BE2C (cell line): ENCODE results near the gene STXBP1.

ENCODE experiments used
- DNase-seq: peaks from one replicate; pipeline ENCODE4 v3.0.0-alpha.2; 2020
- H3K27me3 ChIP-seq: fragments of 250-450 bp; sonication (Bioruptor Pico); 2 replicates; pipeline ENCODE4 v1.5.1; 2020; ENCODE audit warnings: mild to moderate bottlenecking
- H3K36me3 ChIP-seq: fragments of 250-450 bp; sonication (Bioruptor Pico); 2 replicates; pipeline ENCODE4 v1.5.1; 2020; ENCODE audit warnings: mild to moderate bottlenecking
- H3K4me1 ChIP-seq: fragments of 250-450 bp; sonication (Bioruptor Pico); 2 replicates; pipeline ENCODE4 v1.5.1; 2020
- H3K4me3 ChIP-seq: 2 replicates; pipeline ENCODE4 v1.5.1; 2011; ENCODE audit warnings: low read depth, low read length
- H3K9me3 ChIP-seq: fragments of 250-450 bp; sonication (Bioruptor Pico); 2 replicates; pipeline ENCODE4 v1.5.1; 2020
- CTCF ChIP-seq: IDR thresholded peaks from 2 replicates; pipeline ENCODE4 v1.5.1; 2012; ENCODE audit warnings: mild to moderate bottlenecking, low read depth, low read length

The STXBP1 gene

GRCh38 chr9:127703289-127703946, 91.3 kb downstream of the STXBP1 start:
- TF ChIP-seq CTCF: no peak
- H3K4me1 ChIP-seq: peaks cover 16% of the 10 kb centered on the region

GRCh38 chr9:127705577-127706379, 93.7 kb downstream of the STXBP1 start:
- no peak for DNase-seq
- H3K27me3 ChIP-seq: no peaks in the 10 kb centered on the region
- no peaks in the 10 kb centered on the region; the same call in 1 of the 2 replicates for H3K36me3 ChIP-seq
- H3K9me3 ChIP-seq: peaks cover 8% of the 10 kb centered on the region; the same call in 1 of the 2 replicates
- TF ChIP-seq CTCF: no peak
- peaks cover 9% of the 10 kb centered on the region for H3K4me1 ChIP-seq
- no peak overlapping the region for H3K4me3 ChIP-seq

More at GRCh38 chr9:127703289-127703946, 91.3 kb downstream of the STXBP1 start:
- Histone ChIP-seq H3K27me3 (no peaks in the 10 kb centered on the region), H3K4me3 (no peak overlapping the region), H3K9me3 (peaks cover under 1% of the 10 kb centered on the region; the same call in 1 of the 2 replicates), H3K36me3 (no peaks in the 10 kb centered on the region)
- no peak for DNase-seq

DNA sequence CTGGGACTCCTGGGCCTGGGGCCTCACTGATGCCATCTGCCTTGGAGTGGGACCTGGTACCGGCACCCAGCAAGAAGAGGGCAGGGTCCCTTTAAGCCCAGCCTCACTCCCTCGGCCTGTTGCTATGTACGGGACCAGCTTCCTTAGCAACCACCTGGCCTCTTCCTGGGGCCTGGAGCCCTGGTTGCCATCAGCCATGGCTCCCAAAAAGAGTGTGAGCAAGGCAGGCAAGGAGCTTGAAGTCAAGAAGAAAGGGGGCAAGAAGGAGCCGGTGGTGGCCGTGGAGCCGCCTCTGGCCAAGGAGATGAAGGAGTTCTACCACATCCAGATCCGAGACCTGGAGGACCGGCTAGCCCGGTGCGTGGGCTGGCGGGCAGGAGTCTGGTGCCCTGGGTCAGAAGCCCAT, 94.8 kb downstream of the STXBP1 start, which contains the start of gene CFAP157:
Gene CFAP157 (plus strand): TSS at position 153 of the 406 bp plus-strand sequence. CDS start 44 bp downstream, at position 197.
- TF ChIP-seq CTCF: no peak
- DNase-seq: no peak
- no peaks in the 10 kb centered on the region for H3K27me3 ChIP-seq
- no peaks in the 10 kb centered on the region; the same call in 1 of the 2 replicates for H3K36me3 ChIP-seq
- H3K9me3 ChIP-seq: peaks cover 8% of the 10 kb centered on the region; the same call in 1 of the 2 replicates
- H3K4me1 ChIP-seq: peaks cover 5% of the 10 kb centered on the region; the same call in 1 of the 2 replicates
- H3K4me3 ChIP-seq: no peak within 1 kb of the TSS

DNA sequence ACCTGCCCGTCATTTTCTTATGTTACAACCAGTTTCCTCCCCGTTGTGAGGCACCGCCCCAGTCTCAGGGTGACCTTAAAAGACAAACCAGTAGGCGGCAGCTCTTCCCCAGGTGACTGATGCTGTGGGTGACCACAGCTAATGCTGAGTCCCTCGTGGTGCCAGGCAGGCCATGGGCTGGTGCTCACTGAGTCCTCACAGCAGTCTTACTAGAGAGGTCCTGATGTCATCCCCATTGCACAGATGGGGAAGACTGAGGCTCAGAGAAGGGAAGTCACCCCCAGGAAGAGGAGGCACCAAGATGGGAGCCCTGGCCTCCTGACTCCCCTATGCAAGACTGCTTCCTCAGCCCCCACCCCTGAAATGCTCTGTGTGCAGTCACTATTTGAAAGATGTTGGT, 95.7 kb downstream of the STXBP1 start:
- 0 out of 2 replicates have a peak, but pooled peaks have one; percentile 5 for TF ChIP-seq CTCF
- no peak for DNase-seq
- Histone ChIP-seq H3K4me1 (peaks cover 5% of the 10 kb centered on the region; the same call in 1 of the 2 replicates), H3K27me3 (no peaks in the 10 kb centered on the region), H3K36me3 (no peaks in the 10 kb centered on the region; the same call in 1 of the 2 replicates), H3K4me3 (no peak overlapping the region), H3K9me3 (peaks cover 8% of the 10 kb centered on the region; the same call in 1 of the 2 replicates)

- H3K27me3 ChIP-seq: no peaks in the 10 kb centered on the region
- DNase-seq: no peak
- peaks cover 8% of the 10 kb centered on the region; the same call in 1 of the 2 replicates for H3K9me3 ChIP-seq
- H3K36me3 ChIP-seq: no peaks in the 10 kb centered on the region; the same call in 1 of the 2 replicates
- no peak overlapping the region for H3K4me3 ChIP-seq
- peaks cover 5% of the 10 kb centered on the region; the same call in 1 of the 2 replicates for H3K4me1 ChIP-seq
- no peak for TF ChIP-seq CTCF
These were observed 97.0 kb downstream of the STXBP1 start for GRCh38 chr9:127708952-127709587.
